ENCODE measurements around the gene SAT2. TPM values are rescaled to one million over a fixed set of nuclear protein-coding genes. Genes with fewer than 3 reads are reported as not detected.
"Not testable (repeated sequence)": the region's sequence is repeated elsewhere in the genome, so short reads cannot be mapped to it uniquely, and the experiment has no call there.

The SAT2 gene
- total and polyA plus RNA-seq, 5 donors: 85.1 to 141 (median 100) TPM

GRCh38 chr17:7615265-7615747 is 12.3 kb downstream of the SAT2 start:
- H3K4me3 ChIP-seq (ENCODE audit: low read length): peak overlapping the region; percentile 29
- no peaks in the 10 kb centered on the region for H3K27me3 ChIP-seq (ENCODE audit: control insufficient read depth, insufficient read depth)
- DNase-seq (no peak), ATAC-seq (no peak)
- no peaks in the 10 kb centered on the region for H3K9me3 ChIP-seq (ENCODE audit: control insufficient read depth, low read length)
- intact Hi-C loops (cut with DNase I): no loop called here
- H3K27ac ChIP-seq (ENCODE audit: low read length): peak overlapping the region; percentile 55
- 8% methylated on average over 28 of the region's 28 CpGs for WGBS
- peaks cover 3% of the 10 kb centered on the region for H3K4me1 ChIP-seq (ENCODE audit: control insufficient read depth, insufficient read depth, low read length)

GRCh38 chr17:7614425-7615264 is 13.0 kb downstream of the SAT2 start, which contains the start of gene FXR2:
Gene FXR2, minus strand, starts transcription at chr17:7614897. Its CDS starts 365 bp downstream, at chr17:7614532.
- H3K4me1 ChIP-seq (ENCODE audit: control insufficient read depth, insufficient read depth, low read length): peaks cover 3% of the 10 kb centered on the region
- H3K27me3 ChIP-seq (ENCODE audit: control insufficient read depth, insufficient read depth): no peaks in the 10 kb centered on the region
- H3K9me3 ChIP-seq (ENCODE audit: control insufficient read depth, low read length): no peaks in the 10 kb centered on the region
- intact Hi-C loops (cut with DNase I): no loop called here
- peak within 1 kb of the TSS; percentile 66 for H3K4me3 ChIP-seq (ENCODE audit: low read length)
- peak within 1 kb of the TSS; percentile 86 for H3K27ac ChIP-seq (ENCODE audit: low read length)
- peak; percentile 99 for ATAC-seq
- under 1% methylated on average over 92 of the region's 93 CpGs for WGBS
- peak; percentile 100 for DNase-seq

- Histone ChIP-seq H3K4me1 (ENCODE audit: control insufficient read depth, insufficient read depth, low read length) (peaks cover 3% of the 10 kb centered on the region), H3K9me3 (ENCODE audit: control insufficient read depth, low read length) (no peaks in the 10 kb centered on the region), H3K4me3 (ENCODE audit: low read length) (peak overlapping the region; percentile 66), H3K27ac (ENCODE audit: low read length) (peak overlapping the region; percentile 86), H3K27me3 (ENCODE audit: control insufficient read depth, insufficient read depth) (no peaks in the 10 kb centered on the region)
- no peak for DNase-seq
- no peak for ATAC-seq
- intact Hi-C loops (cut with DNase I): no loop called here
- 7% methylated on average over 20 of the region's 20 CpGs for WGBS
Observed at GRCh38 chr17:7613769-7614424, 13.7 kb downstream of the SAT2 start.

- no peak for ATAC-seq
- Histone ChIP-seq H3K27me3 (ENCODE audit: control insufficient read depth, insufficient read depth) (no peaks in the 10 kb centered on the region), H3K4me3 (ENCODE audit: low read length) (no peak overlapping the region), H3K9me3 (ENCODE audit: control insufficient read depth, low read length) (no peaks in the 10 kb centered on the region), H3K27ac (ENCODE audit: low read length) (peak overlapping the region; percentile 32), H3K4me1 (ENCODE audit: control insufficient read depth, insufficient read depth, low read length) (peaks cover 3% of the 10 kb centered on the region)
- WGBS: 88% methylated on average over 1 of the region's 1 CpG
- intact Hi-C loops (cut with DNase I): no loop called here
- DNase-seq: no peak
Observed at GRCh38 chr17:7612294-7612640, 15.4 kb downstream of the SAT2 start.

GRCh38 chr17:7611635-7612293 is 15.9 kb downstream of the SAT2 start:
- ATAC-seq: no peak
- no peak overlapping the region for H3K4me3 ChIP-seq (ENCODE audit: low read length)
- H3K4me1 ChIP-seq (ENCODE audit: control insufficient read depth, insufficient read depth, low read length): peaks cover 3% of the 10 kb centered on the region

GRCh38 chr17:7610641-7611040 is 17.0 kb downstream of the SAT2 start:
- intact Hi-C loops (cut with DNase I): no loop called here
- H3K9me3 ChIP-seq (ENCODE audit: control insufficient read depth, low read length): no peaks in the 10 kb centered on the region
- peaks cover 3% of the 10 kb centered on the region for H3K4me1 ChIP-seq (ENCODE audit: control insufficient read depth, insufficient read depth, low read length)
- ATAC-seq: no peak
- H3K4me3 ChIP-seq (ENCODE audit: low read length): no peak overlapping the region
- no peak overlapping the region for H3K27ac ChIP-seq (ENCODE audit: low read length)
- no peaks in the 10 kb centered on the region for H3K27me3 ChIP-seq (ENCODE audit: control insufficient read depth, insufficient read depth)
- 98% methylated on average over 2 of the region's 2 CpGs for WGBS
- no peak for DNase-seq

More at GRCh38 chr17:7611635-7612293, 15.9 kb downstream of the SAT2 start:
- no peak for DNase-seq
- peak overlapping the region; percentile 32 for H3K27ac ChIP-seq (ENCODE audit: low read length)
- intact Hi-C loops (cut with DNase I): no loop called here
- H3K9me3 ChIP-seq (ENCODE audit: control insufficient read depth, low read length): no peaks in the 10 kb centered on the region
- 49% methylated on average over 3 of the region's 3 CpGs for WGBS
- no peaks in the 10 kb centered on the region for H3K27me3 ChIP-seq (ENCODE audit: control insufficient read depth, insufficient read depth)

GRCh38 chr17:7606280-7606679 is 21.3 kb downstream of the SAT2 start:
- intact Hi-C loops (cut with DNase I): no loop called here
- H3K27ac ChIP-seq (ENCODE audit: low read length): peak overlapping the region; percentile 85
- no peak overlapping the region for H3K4me3 ChIP-seq (ENCODE audit: low read length)
- H3K27me3 ChIP-seq (ENCODE audit: control insufficient read depth, insufficient read depth): no peaks in the 10 kb centered on the region
- H3K4me1 ChIP-seq (ENCODE audit: control insufficient read depth, insufficient read depth, low read length): no peaks in the 10 kb centered on the region
- H3K9me3 ChIP-seq (ENCODE audit: control insufficient read depth, low read length): no peaks in the 10 kb centered on the region
- ATAC-seq: peak; percentile 87 to 94
- WGBS: 73% methylated on average over 4 of the region's 4 CpGs
- DNase-seq: no peak

- WGBS: 83% methylated on average over 5 of the region's 5 CpGs
- H3K9me3 ChIP-seq (ENCODE audit: control insufficient read depth, low read length); intact Hi-C loops (cut with DNase I); H3K4me3 ChIP-seq (ENCODE audit: low read length); H3K4me1 ChIP-seq (ENCODE audit: control insufficient read depth, insufficient read depth, low read length); ATAC-seq; H3K27ac ChIP-seq (ENCODE audit: low read length); H3K27me3 ChIP-seq (ENCODE audit: control insufficient read depth, insufficient read depth); DNase-seq: not testable (repeated sequence)
Observed at GRCh38 chr17:7597561-7597960, 30.1 kb downstream of the SAT2 start.

- H3K4me3 ChIP-seq (ENCODE audit: low read length): no peak overlapping the region
- intact Hi-C loops (cut with DNase I): no loop called here
- DNase-seq (no peak), ATAC-seq (no peak)
- H3K4me1 ChIP-seq (ENCODE audit: control insufficient read depth, insufficient read depth, low read length): no peaks in the 10 kb centered on the region
- no peak overlapping the region for H3K27ac ChIP-seq (ENCODE audit: low read length)
- H3K27me3 ChIP-seq (ENCODE audit: control insufficient read depth, insufficient read depth): no peaks in the 10 kb centered on the region
- no peaks in the 10 kb centered on the region for H3K9me3 ChIP-seq (ENCODE audit: control insufficient read depth, low read length)
- 80% methylated on average over 12 of the region's 12 CpGs for WGBS
Observed at GRCh38 chr17:7593296-7593695, 34.3 kb downstream of the SAT2 start.

GRCh38 chr17:7592422-7593021 is 35.1 kb downstream of the SAT2 start:
- Histone ChIP-seq H3K4me1 (ENCODE audit: control insufficient read depth, insufficient read depth, low read length) (no peaks in the 10 kb centered on the region), H3K27me3 (ENCODE audit: control insufficient read depth, insufficient read depth) (no peaks in the 10 kb centered on the region), H3K9me3 (ENCODE audit: control insufficient read depth, low read length) (no peaks in the 10 kb centered on the region), H3K27ac (ENCODE audit: low read length) (no peak overlapping the region), H3K4me3 (ENCODE audit: low read length) (no peak overlapping the region)
- intact Hi-C loops (cut with DNase I): no loop called here
- DNase-seq (no peak), ATAC-seq (no peak)
- 92% methylated on average over 23 of the region's 23 CpGs for WGBS
